NCI-H2196 (cell line): Measurements from ENCODE around the gene PRKG1.

Source experiments
- DNase-seq: peaks from one replicate; lab custom pipeline; 2025; ENCODE audit not compliant: unreplicated experiment; lab: John Stamatoyannopoulos, UW

The PRKG1 gene

DNA sequence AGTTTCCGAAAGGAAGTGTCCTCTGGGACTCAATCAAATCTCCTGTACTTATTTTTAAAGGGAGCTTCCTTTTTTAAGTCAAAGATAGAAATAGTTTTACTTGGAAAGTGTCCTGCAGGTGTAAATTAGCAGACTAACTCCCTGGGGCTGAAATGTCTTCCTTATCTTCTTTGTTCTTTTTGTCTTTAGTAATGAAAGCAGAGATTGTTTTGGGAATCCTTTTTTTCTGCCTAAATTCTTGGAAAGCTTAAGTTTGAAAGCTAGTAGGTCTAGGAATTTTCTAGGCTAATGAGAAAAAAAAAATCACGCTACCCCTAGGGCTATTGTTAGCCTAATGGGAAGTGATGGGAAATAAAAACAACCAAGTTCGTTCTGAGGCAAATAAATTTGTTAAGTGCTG, 764.2 kb downstream of the PRKG1 start:
- no peak for DNase-seq

DNA sequence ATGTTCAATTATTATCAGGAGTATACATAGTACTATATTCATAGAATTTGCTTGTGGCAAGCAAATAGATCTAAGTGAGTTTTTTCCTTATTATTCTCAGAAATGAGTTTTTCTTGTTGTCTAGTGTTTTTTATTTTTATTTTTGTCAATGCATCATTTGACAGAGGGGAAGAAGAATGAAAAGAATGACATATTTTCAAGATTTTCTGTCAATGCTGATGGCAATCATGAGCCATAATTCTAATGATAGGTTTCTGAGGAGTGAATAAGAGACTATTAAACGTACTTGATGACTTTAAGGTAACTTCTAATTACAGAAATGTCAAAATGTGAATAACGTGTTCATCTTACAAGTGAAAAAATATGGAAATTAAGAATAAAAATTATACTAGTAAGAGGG, 769.7 kb downstream of the PRKG1 start:
- no peak for DNase-seq

DNA sequence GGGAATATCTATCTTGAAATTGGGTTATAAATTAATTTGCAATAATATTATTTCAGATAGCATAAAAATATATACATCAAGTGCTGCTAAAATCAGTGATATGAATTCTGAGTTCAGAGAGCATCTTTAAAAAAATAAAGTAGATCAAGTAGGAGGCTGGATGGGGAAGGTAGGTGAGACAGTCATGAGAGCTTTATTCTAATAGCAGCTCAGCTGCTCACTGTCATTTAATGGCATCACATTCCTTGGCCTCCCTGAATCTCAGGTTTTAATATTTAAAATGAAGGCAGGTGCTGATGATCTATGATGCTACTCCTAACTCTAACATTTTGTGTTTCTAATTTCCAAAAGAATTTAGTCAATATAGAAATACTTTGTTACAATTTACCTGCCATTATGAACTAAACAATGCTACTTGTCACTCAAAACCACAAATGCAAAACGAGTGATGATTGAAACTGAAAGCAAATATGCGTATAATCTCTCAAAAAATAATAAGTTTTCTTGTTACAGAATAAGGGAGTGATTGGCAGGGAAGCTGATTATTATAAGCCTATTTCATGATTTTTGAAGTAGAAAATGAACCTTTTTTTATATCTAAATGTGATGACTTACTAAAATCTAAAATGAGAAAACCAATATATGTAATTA, 772.7 kb downstream of the PRKG1 start:
- no peak for DNase-seq

DNA sequence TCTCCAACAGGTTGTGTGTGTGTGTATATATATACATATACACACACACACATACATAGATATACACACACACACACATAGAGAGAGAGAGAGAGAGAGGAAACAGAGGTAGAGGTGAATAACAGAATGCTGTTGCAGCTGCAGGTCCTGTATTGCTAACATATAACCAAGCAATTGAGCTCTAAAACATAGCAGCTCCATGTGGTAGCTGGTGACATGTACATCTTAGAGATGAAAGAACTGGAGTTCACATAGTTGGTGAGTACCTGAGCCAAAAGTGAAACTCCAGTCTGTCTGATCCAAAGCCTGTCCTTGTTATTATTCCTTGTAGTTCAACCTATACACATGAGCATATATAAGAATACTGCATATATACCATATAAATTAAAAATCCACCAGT, 778.0 kb downstream of the PRKG1 start:
- DNase-seq: no peak

DNA sequence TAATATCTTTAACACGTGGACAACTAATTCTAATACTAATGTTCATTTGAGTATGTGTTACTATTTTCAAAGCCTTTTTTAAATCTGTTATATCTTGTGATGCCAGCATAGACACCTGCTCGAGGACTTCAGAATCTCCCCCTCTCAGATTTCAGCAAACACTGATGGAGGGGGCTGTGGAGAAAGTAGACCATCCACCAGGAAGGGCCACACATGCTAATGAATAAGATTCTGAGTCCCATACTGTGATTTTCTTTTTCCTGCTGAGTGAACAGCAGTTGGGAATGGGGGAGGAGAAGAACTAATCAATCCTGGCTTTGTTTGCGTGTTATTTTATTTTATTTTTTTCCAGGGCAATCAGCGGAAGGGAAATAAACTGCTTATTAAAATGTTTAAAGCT, 783.0 kb downstream of the PRKG1 start:
- no peak for DNase-seq

DNA sequence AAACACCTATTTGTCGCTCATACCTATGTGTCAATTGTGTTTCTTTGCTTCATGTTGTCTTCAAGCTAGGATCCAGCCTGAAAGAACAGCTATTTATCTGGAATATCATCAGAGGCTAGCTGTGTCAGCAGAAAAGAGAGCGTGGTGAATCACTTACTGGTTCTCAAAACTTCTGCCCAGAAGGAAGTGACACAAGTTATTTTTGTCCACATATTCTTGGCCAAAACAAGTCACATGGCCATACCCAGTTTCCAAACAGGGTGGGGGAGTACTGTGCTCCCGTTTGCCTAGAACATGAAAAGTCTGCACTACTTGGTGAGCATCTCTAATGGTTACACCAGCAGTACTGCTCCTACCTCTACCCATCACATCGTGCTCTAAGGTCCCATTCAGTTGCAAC, 786.0 kb downstream of the PRKG1 start:
- no peak for DNase-seq

DNA sequence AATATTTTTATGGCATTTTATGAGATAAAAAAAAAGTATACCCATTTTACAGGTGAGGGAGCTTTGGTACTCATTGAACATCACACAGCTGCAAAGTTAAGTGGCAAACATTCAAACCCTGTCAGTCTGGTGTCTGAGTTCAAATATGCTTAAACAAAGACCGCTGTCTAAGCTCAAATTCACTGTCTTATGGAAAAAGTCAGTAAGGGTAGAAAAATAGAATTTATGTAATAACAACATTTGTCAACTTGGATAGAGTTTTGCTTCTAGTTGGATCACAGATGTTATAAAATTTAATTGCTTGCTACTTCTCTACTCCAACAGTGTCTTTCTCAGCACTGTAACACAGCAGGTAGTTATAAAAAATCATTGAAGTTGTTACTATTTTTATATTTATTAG, 786.8 kb downstream of the PRKG1 start:
- no peak for DNase-seq

DNA sequence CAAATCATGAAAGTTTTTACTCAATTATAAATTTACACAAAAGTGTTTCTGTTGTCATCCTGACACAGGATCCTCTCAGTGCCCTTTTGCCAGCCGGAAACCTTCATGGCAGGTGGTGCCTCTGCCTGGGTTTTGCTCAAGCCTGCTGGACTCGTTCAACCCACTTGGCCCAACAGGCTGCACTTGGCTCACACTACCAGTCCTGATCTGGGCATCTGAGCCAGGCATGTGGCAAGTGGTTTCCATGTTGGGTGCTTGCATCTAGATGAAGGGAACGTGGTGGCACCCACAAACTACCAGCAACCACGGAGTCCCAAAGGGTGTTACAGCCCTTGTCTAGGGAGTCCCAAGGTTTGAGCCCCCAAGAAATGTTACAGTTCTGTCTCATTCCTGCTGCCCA, 787.4 kb downstream of the PRKG1 start:
- no peak for DNase-seq

DNA sequence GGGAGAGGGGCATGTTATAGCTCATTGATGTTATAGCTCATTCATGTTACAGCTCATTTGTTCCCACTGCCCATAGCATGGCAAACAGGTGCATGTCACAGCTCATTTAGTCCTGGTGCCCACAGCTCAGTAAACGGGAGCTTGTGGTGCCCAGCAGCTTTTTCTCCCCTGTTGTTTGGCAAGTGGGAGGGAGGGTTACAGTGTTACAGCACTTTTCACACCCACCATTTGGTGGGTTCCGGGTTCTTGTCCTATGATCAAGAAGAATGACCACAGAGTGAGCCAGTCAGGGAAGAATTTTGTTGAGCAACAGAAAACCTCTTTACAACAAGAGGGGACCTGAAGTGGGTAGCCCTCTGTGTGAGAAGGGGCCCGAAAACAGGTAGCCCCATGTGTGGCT, 787.9 kb downstream of the PRKG1 start:
- no peak for DNase-seq

DNA sequence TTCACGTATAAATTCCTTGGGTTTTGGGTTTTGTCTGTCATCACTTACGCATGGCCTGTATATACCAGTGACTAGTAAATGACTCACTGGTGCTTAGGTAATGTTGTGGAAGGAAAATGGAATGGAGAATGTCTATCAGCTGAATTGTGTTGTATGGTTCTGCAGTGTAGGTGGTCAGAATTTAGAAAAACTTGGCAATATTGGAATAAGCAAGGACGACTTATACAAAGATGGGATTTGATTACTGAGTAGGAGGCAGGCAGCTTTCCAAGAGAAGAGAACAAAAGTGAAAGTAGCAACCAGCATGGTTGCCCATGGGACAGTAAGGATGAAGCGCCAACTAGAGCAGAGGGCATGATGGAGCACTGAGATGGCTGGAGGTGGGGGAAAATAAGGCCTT, 793.7 kb downstream of the PRKG1 start:
- no peak for DNase-seq

DNA sequence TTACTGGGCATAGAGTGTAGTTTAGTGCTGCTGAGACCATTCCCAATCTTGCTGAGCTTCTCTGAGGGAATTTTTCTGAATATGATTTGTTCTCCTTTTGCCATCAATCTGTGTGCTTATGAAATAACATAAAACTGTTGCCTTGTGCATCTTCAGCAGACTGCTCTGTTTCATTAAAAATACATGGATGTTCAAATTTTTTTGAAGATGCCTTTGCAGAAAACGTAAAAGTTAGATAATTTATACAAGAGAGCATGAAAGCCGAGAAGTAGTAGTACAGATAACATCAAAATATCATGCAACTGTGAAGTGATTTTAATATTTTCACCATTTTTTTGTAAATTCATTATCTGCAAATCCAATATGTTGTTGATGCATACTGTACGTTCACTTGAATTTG, 799.8 kb downstream of the PRKG1 start:
- no peak for DNase-seq

DNA sequence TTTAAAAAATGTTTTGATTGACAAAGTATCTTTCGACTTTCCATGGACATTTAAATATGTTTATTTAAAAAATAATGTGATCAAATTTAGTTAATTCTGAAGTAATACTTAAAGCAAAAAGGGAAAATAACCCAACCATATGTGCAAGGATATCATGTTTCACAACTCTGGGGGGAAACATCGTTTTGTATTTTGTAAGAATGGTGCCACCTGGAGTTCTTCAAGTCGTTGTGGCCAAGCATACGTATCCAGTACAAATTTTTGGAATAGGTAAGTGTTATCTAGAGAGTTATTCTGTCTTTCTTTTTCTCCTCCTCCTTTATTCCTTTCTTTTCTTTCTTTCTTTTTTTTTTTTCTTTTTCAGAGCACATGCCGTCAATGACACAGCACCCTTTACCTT, 801.3 kb downstream of the PRKG1 start:
- DNase-seq: no peak

DNA sequence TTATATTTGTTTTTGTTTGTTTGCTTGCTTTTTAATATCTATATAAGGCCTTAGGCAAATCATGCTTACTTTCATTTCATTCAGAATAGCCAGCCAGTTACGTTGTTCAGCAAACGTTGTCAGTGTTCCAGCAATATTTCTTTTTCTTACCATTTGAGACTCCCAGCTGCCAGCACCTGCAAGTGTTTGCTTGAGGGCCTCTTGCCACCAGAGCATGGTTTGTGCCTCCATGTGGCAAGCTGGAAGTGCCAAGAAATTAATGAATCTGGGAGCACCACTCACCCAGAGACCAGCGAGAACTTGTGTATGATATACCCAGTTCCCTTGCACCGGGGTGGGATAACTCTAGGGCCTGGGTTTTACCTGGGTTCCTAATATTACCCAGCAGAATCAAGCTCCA, 802.2 kb downstream of the PRKG1 start:
- no peak for DNase-seq

DNA sequence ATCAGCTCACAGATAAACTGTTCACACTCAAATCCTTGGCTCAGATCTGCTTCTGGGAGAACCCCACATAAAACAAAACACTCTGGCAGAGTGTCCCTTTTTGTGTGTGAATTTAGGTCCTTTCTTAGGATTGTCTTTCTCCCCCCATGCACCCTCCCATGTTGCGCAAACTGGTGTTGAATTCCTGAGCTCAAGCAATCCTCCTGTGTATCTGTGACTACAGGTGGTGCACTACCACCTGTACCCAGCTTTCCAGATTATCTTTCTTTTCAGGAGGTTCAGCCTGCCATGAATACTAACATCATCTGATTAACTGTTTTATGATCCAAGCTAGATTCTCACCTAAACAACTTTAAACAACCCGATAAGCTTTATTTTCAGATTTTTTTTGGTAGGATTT, 802.7 kb downstream of the PRKG1 start:
- no peak for DNase-seq

DNA sequence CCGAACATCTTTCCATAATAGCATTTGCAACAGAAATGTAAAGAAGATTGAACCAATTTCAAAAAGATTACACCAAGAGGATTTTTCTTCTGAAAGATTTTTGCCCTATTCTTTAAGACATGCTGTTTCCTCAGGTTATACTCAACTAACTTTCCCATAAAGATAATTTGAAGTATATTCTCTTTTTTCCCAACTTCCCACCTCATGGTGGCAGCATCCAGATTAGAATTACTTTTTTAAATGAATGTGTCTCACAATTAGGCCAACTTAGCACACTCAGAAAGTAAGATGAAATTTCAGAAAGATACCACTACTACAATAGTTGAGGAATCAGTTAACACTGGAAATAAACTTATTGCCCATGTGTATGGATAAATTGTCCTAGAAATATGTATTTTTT, 803.3 kb downstream of the PRKG1 start:
- DNase-seq: no peak

DNA sequence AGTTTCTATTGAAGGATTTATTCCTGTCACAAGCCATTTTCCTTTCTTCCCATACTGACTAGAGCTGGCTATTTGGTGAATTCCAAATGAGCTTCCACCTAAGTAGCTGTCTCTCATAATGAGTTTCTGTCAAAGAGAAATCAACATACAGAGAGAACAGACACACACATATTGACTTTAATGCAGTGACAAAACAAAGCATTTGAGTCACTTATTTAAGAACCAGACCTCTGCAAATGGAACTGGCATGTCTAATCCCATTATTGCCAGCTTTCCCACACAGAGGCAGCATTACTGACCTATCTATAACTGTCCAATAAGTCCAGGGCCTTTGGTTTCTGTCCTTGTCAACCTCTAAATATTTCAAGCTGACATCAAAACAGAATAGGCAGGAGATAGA, 804.4 kb downstream of the PRKG1 start:
- no peak for DNase-seq

DNA sequence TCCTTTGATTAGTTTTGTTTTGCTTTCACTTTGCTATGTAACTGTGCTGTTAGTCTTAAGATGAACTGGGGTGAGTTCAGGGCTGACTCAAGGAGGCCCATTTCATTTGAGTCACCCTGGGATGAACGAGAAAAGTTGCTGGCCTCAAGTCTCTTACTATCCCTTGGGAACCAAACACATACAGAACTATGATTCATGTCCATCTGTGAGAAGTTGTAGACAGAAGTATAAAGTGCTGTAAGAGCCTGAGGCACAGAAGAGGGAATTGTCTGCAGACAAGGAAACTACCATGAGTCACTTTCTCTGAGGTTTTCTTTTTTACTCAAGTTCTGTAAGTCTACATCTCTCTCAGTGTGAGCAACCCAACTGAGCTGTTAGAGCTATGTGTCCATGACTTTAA, 805.0 kb downstream of the PRKG1 start:
- DNase-seq: no peak

DNA sequence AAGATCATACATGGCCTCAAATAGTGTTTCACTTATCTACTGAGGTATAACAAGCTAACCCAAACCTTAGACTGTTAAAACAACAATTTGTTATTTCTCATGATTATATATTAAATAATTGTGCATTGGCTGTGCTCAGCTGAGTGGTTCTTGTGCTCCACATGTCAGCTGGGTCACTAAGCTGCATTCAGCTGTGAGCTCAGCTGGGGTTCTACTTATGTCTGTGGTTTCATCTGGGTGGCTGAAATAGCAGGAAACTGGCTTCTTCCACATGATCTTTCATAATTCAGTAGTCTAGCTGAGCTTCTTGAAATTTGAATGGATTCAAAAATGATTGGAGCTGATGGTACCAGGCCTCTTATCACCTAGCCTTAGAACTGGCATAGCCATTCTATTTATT, 806.9 kb downstream of the PRKG1 start:
- no peak for DNase-seq

DNA sequence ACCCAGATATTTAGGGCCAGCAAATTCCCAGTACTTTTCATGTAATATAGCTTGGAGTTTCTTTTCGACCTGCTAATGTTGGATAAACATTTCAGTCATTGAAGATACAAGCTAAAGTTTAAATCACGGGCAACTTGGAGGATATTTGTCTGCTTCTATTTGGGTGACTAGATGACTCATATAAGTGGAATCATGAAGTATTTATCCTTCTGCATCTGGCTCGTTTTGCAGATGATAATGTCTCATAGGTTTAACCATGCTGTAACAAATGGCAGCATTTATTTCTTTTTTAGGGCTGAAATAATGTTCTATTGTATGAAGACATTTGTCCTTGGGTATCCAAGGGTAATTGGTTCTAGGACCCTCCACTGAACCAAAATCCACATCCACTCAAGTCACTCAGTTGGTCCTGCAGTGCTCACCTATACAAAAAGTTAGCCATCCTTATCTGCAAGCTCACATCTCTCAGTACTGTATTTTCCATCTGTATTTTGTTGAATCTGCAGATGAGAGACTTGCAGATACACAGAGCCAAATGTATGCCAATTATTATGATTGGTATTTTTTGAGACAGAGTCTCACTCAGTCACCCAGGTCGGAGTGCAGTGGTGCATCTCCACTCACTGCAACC, 812.3 kb downstream of the PRKG1 start:
- DNase-seq: no peak

DNA sequence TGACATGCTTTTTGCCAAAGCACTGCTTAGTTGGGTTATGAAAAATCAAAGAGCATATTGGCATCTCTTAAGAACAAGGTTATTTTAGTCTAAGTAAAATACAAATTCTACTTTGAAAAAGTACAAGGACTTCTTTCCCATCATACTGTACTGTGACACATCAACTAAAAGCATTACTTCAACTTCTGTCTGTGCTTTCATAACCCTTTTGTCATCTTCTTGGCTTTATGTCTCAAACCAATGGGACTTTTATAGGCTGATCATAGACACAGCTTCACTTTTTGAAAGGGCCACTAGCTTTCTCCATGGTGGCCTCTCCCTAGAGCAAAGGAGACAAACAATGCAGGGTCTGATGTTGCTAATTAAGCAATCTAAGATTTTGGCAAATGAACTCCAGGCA, 814.0 kb downstream of the PRKG1 start:
- no peak for DNase-seq

DNA sequence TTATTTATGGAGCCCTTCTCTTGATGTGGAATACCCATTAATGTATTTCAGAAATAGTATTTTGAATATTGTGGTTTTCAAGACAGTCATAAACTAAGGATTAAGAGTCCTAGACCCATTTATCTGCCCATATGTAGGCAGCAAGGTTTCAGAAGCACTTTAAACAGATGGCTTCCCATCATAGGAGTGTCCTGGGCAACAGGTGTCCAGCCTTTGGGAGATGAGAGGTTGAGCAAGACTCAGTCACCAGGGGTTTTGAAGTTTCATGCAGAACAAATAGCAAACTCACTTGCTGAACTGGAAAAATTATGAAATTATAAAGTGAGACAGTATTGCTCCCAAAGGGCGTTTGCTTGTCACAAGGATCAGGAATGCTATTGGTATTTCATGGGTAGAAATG, 818.0 kb downstream of the PRKG1 start:
- no peak for DNase-seq

DNA sequence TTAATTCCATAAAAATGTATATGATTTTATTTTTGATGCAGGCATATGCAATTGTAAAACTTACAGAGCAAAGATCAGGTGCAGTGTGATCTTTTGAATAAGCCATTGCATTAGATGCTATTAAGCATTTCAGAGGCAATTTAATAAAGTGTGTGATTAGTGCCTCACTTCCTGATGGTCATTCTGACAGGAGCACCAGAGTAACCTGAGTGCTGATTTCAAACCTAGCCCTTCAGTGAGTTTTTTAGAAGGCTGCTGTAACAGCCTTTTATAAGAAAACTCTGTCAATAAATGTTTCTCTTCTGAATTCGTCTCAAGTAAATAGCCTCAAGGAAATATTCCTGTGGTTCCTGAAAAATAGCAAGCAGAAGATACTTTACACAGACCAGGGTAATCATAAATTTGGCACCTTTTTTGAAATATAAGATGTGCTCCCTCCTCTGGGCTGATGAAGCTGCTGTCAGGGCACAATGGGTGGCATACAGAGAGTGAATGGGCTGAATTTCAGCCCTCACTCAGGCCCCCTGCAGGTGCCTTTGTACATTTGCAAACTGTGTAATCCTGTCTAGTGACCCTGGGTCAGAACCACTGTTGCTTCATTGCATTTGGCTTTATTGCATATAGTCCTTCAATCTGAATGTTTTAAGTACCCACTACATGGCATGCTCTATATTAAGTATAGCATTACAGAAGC, 818.8 kb downstream of the PRKG1 start:
- no peak for DNase-seq
